GM19035 (cell line): ENCODE data around the gene LRRK2.
"Not testable (repeated sequence)": the region's sequence is repeated elsewhere in the genome, so short reads cannot be mapped to it uniquely, and the experiment has no call there.

Source experiments
- ATAC-seq: cut with Tn5 transposase; IDR thresholded peaks from one replicate; pipeline ENCODE4 v1.9.1; 2021; ENCODE audit not compliant: unreplicated experiment

LRRK2 gene

GRCh38 chr12:40244526-40245156 lies 19.8 kb downstream of the LRRK2 start:
- ATAC-seq = not testable (repeated sequence)

- no peak for ATAC-seq
Observed at GRCh38 chr12:40248034-40248433, 23.2 kb downstream of the LRRK2 start.

- peak; percentile 58 for ATAC-seq
Observed at GRCh38 chr12:40248585-40249297, 23.9 kb downstream of the LRRK2 start.

GRCh38 chr12:40250652-40251051 lies 25.9 kb downstream of the LRRK2 start:
- ATAC-seq = not testable (repeated sequence)

GRCh38 chr12:40253936-40254335 lies 29.1 kb downstream of the LRRK2 start:
- no peak for ATAC-seq

- no peak for ATAC-seq
Observed at GRCh38 chr12:40254455-40255085, 29.8 kb downstream of the LRRK2 start.

- no peak for ATAC-seq
Observed at GRCh38 chr12:40258371-40258770, 33.6 kb downstream of the LRRK2 start.

GRCh38 chr12:40261937-40262336 lies 37.1 kb downstream of the LRRK2 start:
- peak; percentile 67 for ATAC-seq

GRCh38 chr12:40262657-40263056 lies 37.9 kb downstream of the LRRK2 start:
- peak; percentile 79 for ATAC-seq

- ATAC-seq = no peak
Observed at GRCh38 chr12:40263616-40264409, 39.0 kb downstream of the LRRK2 start.

GRCh38 chr12:40271981-40272664 lies 47.3 kb downstream of the LRRK2 start:
- ATAC-seq = no peak

- ATAC-seq = no peak
Observed at GRCh38 chr12:40281791-40282364, 57.1 kb downstream of the LRRK2 start.

GRCh38 chr12:40286583-40286982 lies 61.8 kb downstream of the LRRK2 start:
- no peak for ATAC-seq

GRCh38 chr12:40287369-40287975 lies 62.7 kb downstream of the LRRK2 start:
- no peak for ATAC-seq

GRCh38 chr12:40292788-40293429 lies 68.1 kb downstream of the LRRK2 start:
- ATAC-seq = no peak

GRCh38 chr12:40298341-40298740 lies 73.5 kb downstream of the LRRK2 start:
- no peak for ATAC-seq

GRCh38 chr12:40300490-40300889 lies 75.7 kb downstream of the LRRK2 start:
- ATAC-seq = no peak

GRCh38 chr12:40309001-40309400 lies 84.2 kb downstream of the LRRK2 start:
- ATAC-seq = no peak

- no peak for ATAC-seq
Observed at GRCh38 chr12:40310211-40310610, 85.4 kb downstream of the LRRK2 start.

GRCh38 chr12:40312196-40312595 lies 87.4 kb downstream of the LRRK2 start:
- no peak for ATAC-seq
